ENCODE results near the gene WDR46.

DNA sequence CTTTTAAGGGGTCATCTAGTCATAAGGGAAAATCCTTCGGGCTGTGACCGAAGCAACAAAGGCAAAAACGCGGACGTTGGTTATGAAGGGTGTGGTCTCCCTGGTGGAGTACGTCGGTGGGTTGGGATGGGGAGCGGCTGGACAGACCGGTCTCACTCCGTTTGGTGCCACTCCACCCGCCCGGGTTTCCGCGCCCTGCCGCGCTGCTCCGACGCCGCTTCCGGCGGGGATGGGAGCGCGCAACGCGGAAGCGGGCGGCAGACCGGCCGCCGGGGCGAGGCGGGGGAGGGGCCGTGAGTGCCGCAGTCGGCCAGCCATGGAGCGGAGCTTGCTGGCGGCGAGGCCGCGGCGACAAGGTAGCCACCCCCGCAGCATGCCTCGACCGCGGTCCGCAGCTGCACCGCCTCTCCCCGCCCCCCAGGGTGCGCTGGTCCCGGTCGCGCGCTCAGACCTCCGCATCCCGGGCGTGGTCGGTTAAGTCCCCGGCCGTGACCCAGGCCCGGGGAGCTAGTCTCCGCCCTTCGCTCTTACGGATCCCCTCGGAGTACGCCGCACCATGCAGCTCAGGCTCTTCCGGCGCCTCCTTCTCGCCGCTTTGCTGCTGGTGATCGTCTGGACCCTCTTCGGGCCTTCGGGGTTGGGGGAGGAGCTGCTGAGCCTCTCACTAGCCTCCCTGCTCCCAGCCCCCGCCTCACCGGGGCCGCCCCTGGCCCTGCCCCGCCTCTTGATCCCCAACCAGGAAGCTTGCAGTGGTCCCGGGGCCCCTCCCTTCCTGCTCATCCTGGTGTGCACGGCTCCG, 12.0 kb downstream of the WDR46 start, which contains the start of gene B3GALT4:
- TF ChIP-seq, protein P1, sequence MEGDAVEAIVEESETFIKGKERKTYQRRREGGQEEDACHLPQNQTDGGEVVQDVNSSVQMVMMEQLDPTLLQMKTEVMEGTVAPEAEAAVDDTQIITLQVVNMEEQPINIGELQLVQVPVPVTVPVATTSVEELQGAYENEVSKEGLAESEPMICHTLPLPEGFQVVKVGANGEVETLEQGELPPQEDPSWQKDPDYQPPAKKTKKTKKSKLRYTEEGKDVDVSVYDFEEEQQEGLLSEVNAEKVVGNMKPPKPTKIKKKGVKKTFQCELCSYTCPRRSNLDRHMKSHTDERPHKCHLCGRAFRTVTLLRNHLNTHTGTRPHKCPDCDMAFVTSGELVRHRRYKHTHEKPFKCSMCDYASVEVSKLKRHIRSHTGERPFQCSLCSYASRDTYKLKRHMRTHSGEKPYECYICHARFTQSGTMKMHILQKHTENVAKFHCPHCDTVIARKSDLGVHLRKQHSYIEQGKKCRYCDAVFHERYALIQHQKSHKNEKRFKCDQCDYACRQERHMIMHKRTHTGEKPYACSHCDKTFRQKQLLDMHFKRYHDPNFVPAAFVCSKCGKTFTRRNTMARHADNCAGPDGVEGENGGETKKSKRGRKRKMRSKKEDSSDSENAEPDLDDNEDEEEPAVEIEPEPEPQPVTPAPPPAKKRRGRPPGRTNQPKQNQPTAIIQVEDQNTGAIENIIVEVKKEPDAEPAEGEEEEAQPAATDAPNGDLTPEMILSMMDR (tag by site-specific recombination; IDR thresholded peaks at IDR 0.05): peak; percentile 97
- TF ChIP-seq ZNF248 (tag by site-specific recombination; IDR thresholded peaks at IDR 0.05) (no peak), ZNF274 (IDR thresholded peaks at IDR 0.05; ENCODE audit: low read length) (no peak), ZNF274 (tag by site-specific recombination; IDR thresholded peaks at IDR 0.05; ENCODE audit: borderline replicate concordance) (no peak), ZNF423 (tag by site-specific recombination; IDR thresholded peaks at IDR 0.05) (no peak), ZNF558 (tag by site-specific recombination; IDR thresholded peaks at IDR 0.05) (no peak), ZNF391 (tag by site-specific recombination; IDR thresholded peaks at IDR 0.05; ENCODE audit: borderline replicate concordance, low read depth) (peak; percentile 73; the same call in 1 of the 2 replicates)
- TF ChIP-seq, protein P2, sequence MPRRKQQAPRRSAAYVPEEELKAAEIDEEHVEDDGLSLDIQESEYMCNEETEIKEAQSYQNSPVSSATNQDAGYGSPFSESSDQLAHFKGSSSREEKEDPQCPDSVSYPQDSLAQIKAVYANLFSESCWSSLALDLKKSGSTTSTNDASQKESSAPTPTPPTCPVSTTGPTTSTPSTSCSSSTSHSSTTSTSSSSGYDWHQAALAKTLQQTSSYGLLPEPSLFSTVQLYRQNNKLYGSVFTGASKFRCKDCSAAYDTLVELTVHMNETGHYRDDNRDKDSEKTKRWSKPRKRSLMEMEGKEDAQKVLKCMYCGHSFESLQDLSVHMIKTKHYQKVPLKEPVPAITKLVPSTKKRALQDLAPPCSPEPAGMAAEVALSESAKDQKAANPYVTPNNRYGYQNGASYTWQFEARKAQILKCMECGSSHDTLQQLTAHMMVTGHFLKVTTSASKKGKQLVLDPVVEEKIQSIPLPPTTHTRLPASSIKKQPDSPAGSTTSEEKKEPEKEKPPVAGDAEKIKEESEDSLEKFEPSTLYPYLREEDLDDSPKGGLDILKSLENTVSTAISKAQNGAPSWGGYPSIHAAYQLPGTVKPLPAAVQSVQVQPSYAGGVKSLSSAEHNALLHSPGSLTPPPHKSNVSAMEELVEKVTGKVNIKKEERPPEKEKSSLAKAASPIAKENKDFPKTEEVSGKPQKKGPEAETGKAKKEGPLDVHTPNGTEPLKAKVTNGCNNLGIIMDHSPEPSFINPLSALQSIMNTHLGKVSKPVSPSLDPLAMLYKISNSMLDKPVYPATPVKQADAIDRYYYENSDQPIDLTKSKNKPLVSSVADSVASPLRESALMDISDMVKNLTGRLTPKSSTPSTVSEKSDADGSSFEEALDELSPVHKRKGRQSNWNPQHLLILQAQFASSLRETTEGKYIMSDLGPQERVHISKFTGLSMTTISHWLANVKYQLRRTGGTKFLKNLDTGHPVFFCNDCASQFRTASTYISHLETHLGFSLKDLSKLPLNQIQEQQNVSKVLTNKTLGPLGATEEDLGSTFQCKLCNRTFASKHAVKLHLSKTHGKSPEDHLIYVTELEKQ (tag by site-specific recombination; IDR thresholded peaks at IDR 0.05; ENCODE audit: borderline replicate concordance): no peak
- TF ChIP-seq, protein P3, sequence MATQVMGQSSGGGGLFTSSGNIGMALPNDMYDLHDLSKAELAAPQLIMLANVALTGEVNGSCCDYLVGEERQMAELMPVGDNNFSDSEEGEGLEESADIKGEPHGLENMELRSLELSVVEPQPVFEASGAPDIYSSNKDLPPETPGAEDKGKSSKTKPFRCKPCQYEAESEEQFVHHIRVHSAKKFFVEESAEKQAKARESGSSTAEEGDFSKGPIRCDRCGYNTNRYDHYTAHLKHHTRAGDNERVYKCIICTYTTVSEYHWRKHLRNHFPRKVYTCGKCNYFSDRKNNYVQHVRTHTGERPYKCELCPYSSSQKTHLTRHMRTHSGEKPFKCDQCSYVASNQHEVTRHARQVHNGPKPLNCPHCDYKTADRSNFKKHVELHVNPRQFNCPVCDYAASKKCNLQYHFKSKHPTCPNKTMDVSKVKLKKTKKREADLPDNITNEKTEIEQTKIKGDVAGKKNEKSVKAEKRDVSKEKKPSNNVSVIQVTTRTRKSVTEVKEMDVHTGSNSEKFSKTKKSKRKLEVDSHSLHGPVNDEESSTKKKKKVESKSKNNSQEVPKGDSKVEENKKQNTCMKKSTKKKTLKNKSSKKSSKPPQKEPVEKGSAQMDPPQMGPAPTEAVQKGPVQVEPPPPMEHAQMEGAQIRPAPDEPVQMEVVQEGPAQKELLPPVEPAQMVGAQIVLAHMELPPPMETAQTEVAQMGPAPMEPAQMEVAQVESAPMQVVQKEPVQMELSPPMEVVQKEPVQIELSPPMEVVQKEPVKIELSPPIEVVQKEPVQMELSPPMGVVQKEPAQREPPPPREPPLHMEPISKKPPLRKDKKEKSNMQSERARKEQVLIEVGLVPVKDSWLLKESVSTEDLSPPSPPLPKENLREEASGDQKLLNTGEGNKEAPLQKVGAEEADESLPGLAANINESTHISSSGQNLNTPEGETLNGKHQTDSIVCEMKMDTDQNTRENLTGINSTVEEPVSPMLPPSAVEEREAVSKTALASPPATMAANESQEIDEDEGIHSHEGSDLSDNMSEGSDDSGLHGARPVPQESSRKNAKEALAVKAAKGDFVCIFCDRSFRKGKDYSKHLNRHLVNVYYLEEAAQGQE (tag by site-specific recombination; IDR thresholded peaks at IDR 0.05): no peak
- TF ChIP-seq, protein P4, sequence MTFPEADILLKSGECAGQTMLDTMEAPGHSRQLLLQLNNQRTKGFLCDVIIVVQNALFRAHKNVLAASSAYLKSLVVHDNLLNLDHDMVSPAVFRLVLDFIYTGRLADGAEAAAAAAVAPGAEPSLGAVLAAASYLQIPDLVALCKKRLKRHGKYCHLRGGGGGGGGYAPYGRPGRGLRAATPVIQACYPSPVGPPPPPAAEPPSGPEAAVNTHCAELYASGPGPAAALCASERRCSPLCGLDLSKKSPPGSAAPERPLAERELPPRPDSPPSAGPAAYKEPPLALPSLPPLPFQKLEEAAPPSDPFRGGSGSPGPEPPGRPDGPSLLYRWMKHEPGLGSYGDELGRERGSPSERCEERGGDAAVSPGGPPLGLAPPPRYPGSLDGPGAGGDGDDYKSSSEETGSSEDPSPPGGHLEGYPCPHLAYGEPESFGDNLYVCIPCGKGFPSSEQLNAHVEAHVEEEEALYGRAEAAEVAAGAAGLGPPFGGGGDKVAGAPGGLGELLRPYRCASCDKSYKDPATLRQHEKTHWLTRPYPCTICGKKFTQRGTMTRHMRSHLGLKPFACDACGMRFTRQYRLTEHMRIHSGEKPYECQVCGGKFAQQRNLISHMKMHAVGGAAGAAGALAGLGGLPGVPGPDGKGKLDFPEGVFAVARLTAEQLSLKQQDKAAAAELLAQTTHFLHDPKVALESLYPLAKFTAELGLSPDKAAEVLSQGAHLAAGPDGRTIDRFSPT (tag by site-specific recombination; IDR thresholded peaks at IDR 0.05): no peak

All from HEK293 (cell line).